ENCODE data around the gene XRCC1.

DNA sequence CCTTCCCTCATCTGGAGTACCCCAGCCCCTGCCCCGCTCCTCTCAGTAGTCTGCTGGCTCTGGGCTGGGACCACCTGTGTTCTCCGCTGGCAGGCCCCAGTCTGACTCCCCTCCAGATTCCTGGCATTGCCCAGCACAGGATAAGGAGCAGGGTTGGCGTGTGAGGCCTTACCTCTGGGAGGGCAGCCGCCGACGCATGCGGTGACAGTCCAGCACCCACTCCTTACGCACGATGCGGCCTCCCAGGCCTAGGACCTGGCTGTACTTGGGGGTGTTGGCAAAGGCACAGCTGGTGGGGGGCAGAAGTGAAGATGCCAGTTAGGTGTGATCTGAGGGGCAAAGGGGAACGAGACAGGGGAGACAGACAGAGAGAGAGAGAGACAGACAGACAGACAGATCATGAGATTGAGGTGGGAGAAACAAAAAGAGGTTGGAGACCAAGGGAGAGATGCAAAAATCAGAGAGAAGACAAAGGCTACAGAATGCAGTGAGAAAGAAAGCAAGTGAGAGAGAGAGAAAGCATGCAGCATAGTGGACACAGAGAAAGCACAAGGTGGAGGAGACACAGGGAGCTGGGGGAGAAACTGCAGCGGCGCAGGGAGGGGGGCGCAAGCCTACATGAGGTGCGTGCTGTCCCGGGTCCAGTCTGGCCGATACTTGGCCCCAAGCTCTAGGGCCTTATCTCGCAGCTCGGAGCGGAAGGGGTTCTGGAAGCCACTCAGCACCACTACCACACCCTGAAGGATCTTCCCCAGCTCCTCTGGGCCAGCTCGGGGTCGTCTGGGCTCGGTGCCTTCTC is 23.7 kb downstream of the XRCC1 start:
- no peak for TF ChIP-seq NRF1 (IDR thresholded peaks at IDR 0.05; ENCODE audit: low read depth, low read length)
- TF ChIP-seq POLR2AphosphoS5 (IDR thresholded peaks at IDR 0.05; ENCODE audit: low read depth, low read length) = no peak
- TF ChIP-seq RFX5 (IDR thresholded peaks at IDR 0.05; ENCODE audit: low read length) = no peak
- TF ChIP-seq, protein P1, sequence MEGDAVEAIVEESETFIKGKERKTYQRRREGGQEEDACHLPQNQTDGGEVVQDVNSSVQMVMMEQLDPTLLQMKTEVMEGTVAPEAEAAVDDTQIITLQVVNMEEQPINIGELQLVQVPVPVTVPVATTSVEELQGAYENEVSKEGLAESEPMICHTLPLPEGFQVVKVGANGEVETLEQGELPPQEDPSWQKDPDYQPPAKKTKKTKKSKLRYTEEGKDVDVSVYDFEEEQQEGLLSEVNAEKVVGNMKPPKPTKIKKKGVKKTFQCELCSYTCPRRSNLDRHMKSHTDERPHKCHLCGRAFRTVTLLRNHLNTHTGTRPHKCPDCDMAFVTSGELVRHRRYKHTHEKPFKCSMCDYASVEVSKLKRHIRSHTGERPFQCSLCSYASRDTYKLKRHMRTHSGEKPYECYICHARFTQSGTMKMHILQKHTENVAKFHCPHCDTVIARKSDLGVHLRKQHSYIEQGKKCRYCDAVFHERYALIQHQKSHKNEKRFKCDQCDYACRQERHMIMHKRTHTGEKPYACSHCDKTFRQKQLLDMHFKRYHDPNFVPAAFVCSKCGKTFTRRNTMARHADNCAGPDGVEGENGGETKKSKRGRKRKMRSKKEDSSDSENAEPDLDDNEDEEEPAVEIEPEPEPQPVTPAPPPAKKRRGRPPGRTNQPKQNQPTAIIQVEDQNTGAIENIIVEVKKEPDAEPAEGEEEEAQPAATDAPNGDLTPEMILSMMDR (IDR thresholded peaks at IDR 0.05) = no peak
- TF ChIP-seq SIN3A (IDR thresholded peaks at IDR 0.05; ENCODE audit: borderline replicate concordance, low read depth, low read length) = no peak
- no peak for TF ChIP-seq ELF1 (IDR thresholded peaks at IDR 0.05)
- TF ChIP-seq CHD2 (IDR thresholded peaks at IDR 0.05; ENCODE audit: low read length, partially characterized antibody) = no peak

Data from SK-N-SH (cell line).